ENCODE measurements around the gene TRIM36. TPM values are rescaled to one million over a fixed set of nuclear protein-coding genes. Genes with fewer than 3 reads are reported as not detected.

TRIM36 gene
- total RNA-seq, 1 experiment from 2014 or later = 0.15 TPM

DNA sequence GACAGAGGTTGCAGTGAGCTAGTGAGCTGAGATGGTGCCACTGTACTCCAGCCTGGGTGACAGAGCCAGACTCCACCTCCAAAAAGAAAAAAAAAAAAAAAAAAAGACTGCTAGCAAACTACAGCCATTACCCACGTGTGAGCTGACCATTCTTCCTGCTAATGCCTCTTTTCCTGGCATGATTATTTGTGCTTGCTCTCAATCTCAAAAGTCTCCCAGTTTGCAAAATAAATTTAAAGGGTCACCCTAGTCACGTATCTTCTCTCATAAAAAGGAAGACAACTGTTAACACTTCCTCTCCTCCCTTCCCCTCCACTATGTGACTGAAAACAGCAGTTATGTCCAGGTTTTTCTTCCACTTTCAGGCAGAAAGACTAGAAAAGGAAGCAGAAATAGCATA lies 37.2 kb downstream of the TRIM36 start:
- ChIA-PET POLR2A (ENCODE audit: unreplicated experiment) (no interaction called here), CTCF (no interaction called here)
- Histone ChIP-seq H3K9me2 (replicated peaks; ENCODE audit: low read length) (no peaks in the 10 kb centered on the region), H4K20me1 (ENCODE audit: low read length) (no peaks in the 10 kb centered on the region), H3K36me3 (ENCODE audit: low read depth, low read length) (no peaks in the 10 kb centered on the region), H3K4me2 (ENCODE audit: low read length) (no peak overlapping the region), H3K4me1 (ENCODE audit: insufficient read depth, low read length) (no peaks in the 10 kb centered on the region), H3K4me3 (ENCODE audit: low read length) (no peak overlapping the region), H3K9me3 (ENCODE audit: low read length) (no peaks in the 10 kb centered on the region), H3K79me2 (ENCODE audit: low read length) (no peaks in the 10 kb centered on the region), H3K9ac (ENCODE audit: low read length) (no peak overlapping the region), H3K27me3 (ENCODE audit: low read length) (peaks cover 13% of the 10 kb centered on the region; the same call in 1 of the 2 replicates), H3F3A (ENCODE audit: low read length, unreplicated experiment) (no peaks in the 10 kb centered on the region), H2AFZ (ENCODE audit: low read length) (no peak overlapping the region), H3K27ac (ENCODE audit: low read length) (no peak overlapping the region)
- intact Hi-C loops (cut with micrococcal nuclease) = no loop called here
- TF ChIP-seq EZH2phosphoT487 (IDR thresholded peaks at IDR 0.05; ENCODE audit: borderline replicate concordance, low read length) (no peak), EZH2 (IDR thresholded peaks at IDR 0.05; ENCODE audit: low read length, unreplicated experiment) (no peak)
- TF ChIP-seq, protein P1, sequence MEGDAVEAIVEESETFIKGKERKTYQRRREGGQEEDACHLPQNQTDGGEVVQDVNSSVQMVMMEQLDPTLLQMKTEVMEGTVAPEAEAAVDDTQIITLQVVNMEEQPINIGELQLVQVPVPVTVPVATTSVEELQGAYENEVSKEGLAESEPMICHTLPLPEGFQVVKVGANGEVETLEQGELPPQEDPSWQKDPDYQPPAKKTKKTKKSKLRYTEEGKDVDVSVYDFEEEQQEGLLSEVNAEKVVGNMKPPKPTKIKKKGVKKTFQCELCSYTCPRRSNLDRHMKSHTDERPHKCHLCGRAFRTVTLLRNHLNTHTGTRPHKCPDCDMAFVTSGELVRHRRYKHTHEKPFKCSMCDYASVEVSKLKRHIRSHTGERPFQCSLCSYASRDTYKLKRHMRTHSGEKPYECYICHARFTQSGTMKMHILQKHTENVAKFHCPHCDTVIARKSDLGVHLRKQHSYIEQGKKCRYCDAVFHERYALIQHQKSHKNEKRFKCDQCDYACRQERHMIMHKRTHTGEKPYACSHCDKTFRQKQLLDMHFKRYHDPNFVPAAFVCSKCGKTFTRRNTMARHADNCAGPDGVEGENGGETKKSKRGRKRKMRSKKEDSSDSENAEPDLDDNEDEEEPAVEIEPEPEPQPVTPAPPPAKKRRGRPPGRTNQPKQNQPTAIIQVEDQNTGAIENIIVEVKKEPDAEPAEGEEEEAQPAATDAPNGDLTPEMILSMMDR (conservative IDR thresholded peaks at IDR 0.05; ENCODE audit: low read depth, low read length) = no peak
- DNase-seq (no peak), ATAC-seq (no peak)
- BruUV-seq (replicated peaks) = no TSS peak

DNA sequence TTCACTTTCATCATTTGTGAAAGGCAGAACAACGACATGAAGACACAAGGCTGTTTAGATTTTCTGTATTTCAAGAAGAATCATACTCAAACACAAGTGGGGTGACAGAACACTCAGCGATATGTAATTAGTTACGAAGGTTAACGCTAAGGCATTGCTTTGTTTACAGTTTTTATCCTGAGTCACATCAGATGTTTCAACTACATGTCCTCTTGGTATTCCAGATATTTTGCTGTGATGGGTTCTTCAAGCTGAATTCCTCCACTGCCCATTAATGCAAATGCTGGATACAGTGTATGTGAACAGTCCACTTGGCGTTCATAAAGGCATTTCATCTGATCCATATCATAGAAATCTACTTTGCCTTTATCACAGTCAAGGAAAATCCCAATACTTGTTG lies 43.4 kb downstream of the TRIM36 start:
- H3K9ac ChIP-seq (ENCODE audit: low read length) = no peak overlapping the region
- no peaks in the 10 kb centered on the region for H3K9me3 ChIP-seq (ENCODE audit: low read length)
- intact Hi-C loops (cut with micrococcal nuclease) = no loop called here
- no peaks in the 10 kb centered on the region for H4K20me1 ChIP-seq (ENCODE audit: low read length)
- H3K4me2 ChIP-seq (ENCODE audit: low read length) = no peak overlapping the region
- ChIA-PET CTCF (no interaction called here), POLR2A (ENCODE audit: unreplicated experiment) (no interaction called here)
- no peaks in the 10 kb centered on the region for H3K4me1 ChIP-seq (ENCODE audit: insufficient read depth, low read length)
- H3K36me3 ChIP-seq (ENCODE audit: low read depth, low read length) = no peaks in the 10 kb centered on the region
- H3K27ac ChIP-seq (ENCODE audit: low read length) = no peak overlapping the region
- ATAC-seq (no peak), DNase-seq (no peak)
- no TSS peak for BruUV-seq (replicated peaks)
- H3K4me3 ChIP-seq (ENCODE audit: low read length) = no peak overlapping the region
- H2AFZ ChIP-seq (ENCODE audit: low read length) = no peak overlapping the region
- no peaks in the 10 kb centered on the region for H3K79me2 ChIP-seq (ENCODE audit: low read length)
- H3F3A ChIP-seq (ENCODE audit: low read length, unreplicated experiment) = no peaks in the 10 kb centered on the region
- H3K9me2 ChIP-seq (replicated peaks; ENCODE audit: low read length) = no peaks in the 10 kb centered on the region
- no peaks in the 10 kb centered on the region for H3K27me3 ChIP-seq (ENCODE audit: low read length)
- TF ChIP-seq, protein P1 (conservative IDR thresholded peaks at IDR 0.05; ENCODE audit: low read depth, low read length) = no peak
- no peak for TF ChIP-seq EZH2phosphoT487 (IDR thresholded peaks at IDR 0.05; ENCODE audit: borderline replicate concordance, low read length)
- no peak for TF ChIP-seq EZH2 (IDR thresholded peaks at IDR 0.05; ENCODE audit: low read length, unreplicated experiment)

DNA sequence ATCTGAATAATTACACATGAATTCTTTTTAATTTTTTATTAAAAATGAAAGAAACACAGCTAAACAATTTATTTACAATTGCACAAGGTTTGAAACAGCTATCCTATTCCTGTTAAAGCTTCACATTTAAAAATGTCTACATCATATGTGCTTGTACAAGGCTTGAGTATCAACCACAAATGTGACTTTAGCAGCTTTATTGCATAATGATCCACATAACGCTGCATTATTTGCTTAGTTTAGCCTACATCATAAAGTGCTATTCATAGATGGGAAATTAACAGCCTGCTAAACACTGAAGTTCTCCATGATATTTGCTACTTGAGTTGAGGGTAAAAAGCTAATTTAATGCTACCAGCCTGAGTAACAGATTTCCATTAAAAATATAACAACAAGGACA lies 45.0 kb downstream of the TRIM36 start:
- H3K4me3 ChIP-seq (ENCODE audit: low read length) = no peak overlapping the region
- H3K79me2 ChIP-seq (ENCODE audit: low read length) = no peaks in the 10 kb centered on the region
- H3K27me3 ChIP-seq (ENCODE audit: low read length) = no peaks in the 10 kb centered on the region
- no peaks in the 10 kb centered on the region for H3F3A ChIP-seq (ENCODE audit: low read length, unreplicated experiment)
- no peak overlapping the region for H3K4me2 ChIP-seq (ENCODE audit: low read length)
- TF ChIP-seq, protein P1 (conservative IDR thresholded peaks at IDR 0.05; ENCODE audit: low read depth, low read length) = no peak
- TF ChIP-seq EZH2 (IDR thresholded peaks at IDR 0.05; ENCODE audit: low read length, unreplicated experiment) = no peak
- no peak for TF ChIP-seq EZH2phosphoT487 (IDR thresholded peaks at IDR 0.05; ENCODE audit: borderline replicate concordance, low read length)
- ChIA-PET CTCF (no interaction called here), POLR2A (ENCODE audit: unreplicated experiment) (no interaction called here)
- no peak for ATAC-seq
- no peaks in the 10 kb centered on the region for H3K4me1 ChIP-seq (ENCODE audit: insufficient read depth, low read length)
- BruUV-seq (replicated peaks) = no TSS peak
- H3K36me3 ChIP-seq (ENCODE audit: low read depth, low read length) = no peaks in the 10 kb centered on the region
- no peaks in the 10 kb centered on the region for H3K9me2 ChIP-seq (replicated peaks; ENCODE audit: low read length)
- DNase-seq = no peak
- H3K9me3 ChIP-seq (ENCODE audit: low read length) = no peaks in the 10 kb centered on the region
- no peak overlapping the region for H2AFZ ChIP-seq (ENCODE audit: low read length)
- H3K27ac ChIP-seq (ENCODE audit: low read length) = no peak overlapping the region
- H3K9ac ChIP-seq (ENCODE audit: low read length) = no peak overlapping the region
- intact Hi-C loops (cut with micrococcal nuclease) = no loop called here
- no peaks in the 10 kb centered on the region for H4K20me1 ChIP-seq (ENCODE audit: low read length)

Data from PC-3 (cell line).